Stimulated activated CD8-positive, alpha-beta memory T cell treated with anti-CD3 and anti-CD28 coated beads, Interleukin-7, amount 100 ng/mL, for 1 hour (primary cell): Measurements from ENCODE around the gene PCDH15.

ENCODE experiments used
- DNase-seq, 2 donors: peaks; one replicate each; pipeline ENCODE4 v3.0.0-alpha.2; 2020; ENCODE audit warnings: low read depth in 2 of 2

The PCDH15 gene

DNA sequence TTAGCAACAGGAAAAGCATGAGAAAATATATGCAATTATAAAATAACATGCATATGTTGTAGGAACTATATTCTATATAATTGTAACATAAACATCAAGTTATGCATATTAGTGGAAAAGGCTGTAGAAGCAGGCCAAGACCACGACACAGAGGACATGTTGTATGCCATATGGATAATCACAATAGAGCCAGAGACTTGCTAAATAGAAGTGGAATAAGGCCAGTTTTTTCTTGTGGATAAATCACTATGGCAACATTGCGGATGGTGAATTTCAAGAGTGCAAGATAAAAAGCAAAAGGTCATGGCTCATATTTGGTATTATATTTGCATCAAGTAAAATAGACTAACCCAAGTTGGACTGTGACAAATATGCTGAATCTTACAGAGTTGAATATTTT, 93.0 kb downstream of the PCDH15 start:
- DNase-seq: no peak

DNA sequence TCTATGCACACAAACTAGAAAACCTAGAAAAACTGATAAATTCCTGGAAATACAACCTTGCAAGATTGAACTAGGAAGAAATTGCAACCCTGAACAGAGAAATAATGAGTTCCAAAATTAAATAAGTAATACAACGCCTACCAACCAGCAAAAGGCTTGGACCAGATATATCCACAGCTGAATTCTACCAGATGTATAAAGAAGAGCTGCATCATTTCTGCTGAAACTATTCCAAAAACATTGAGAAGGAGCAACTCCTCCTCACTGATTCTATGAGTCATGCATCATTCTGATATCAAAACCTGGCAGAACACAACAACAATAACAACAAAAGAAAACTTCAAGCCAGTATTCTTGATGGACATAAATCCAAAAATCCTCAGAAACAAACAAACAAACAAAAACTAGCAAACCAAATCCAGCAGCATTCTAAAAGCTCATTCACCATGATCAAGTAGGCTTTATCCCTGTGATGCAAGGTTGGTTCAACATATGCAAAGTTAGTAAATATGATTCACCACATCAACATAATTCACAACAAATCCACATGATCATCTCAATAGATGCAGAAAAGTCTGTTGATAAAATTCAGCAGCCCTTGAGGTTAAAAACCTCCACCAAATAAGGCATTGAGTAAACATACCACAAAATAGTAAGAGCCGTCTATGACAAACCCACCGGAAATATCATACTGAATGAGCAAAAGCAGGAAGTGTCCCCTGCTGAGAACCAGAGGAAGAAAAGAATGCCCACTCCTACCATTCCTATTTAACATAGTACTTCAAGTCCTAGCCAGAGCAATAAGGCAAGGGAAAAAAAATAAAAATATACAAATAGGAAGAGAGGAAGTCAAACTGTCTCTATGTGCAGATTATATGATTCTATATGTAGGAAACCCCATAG, 98.2 kb downstream of the PCDH15 start:
- DNase-seq: no peak

DNA sequence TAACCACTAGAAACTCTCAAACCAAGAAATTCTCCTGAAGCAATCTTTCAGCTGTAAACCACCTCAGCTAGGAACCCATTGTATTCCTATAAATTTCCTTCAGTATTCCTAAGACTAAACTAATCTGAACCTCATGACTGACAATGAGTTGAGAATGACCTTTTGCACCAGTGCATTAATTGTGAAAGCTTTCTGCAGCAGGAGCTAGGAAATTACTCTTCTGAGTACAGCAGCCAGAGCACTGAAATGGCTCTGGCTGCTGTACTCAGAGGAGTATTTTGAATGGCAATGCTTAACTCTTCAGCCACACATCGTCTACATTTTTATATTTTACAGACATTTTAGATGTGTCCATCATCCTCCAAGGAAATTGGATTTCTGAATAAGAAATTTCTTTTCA, 109.7 kb downstream of the PCDH15 start:
- no peak for DNase-seq

DNA sequence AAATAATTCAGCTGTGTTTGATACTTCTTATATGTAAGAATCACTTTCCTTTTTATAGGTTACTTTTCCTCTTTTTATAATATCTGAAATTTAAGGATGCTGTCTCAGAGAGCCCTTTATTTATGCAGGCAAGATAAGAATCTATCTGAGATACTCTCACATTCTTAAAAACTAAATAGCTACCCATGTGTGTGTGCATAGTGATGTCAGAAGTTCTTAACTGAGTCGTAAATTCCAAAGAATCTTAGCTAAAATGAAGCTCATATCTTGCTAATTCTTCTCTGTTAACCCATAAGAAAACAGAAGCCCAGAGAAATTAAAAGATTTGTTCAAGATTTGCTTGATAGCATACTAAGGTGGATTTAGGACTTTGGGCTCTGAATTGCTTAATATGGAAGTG, 118.5 kb downstream of the PCDH15 start:
- no peak for DNase-seq

DNA sequence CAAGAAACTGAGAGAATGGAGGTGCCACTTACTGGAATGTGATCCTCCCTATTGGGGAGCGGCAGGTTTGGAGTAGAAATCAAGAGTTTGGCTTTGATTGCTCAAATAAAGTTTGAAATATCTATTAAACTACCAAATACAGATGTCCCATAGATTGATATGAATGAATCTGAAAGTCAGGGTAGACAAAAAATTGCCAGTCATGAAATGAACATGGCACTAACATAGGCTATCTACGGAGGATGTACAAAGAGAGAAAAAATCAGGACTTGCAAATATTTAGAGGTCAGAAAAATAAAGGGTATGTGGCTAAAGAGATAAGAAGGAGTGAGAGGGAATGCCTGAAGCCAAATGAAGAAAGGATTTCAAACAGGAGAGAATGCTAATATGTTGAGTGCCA, 119.9 kb downstream of the PCDH15 start:
- DNase-seq: no peak

DNA sequence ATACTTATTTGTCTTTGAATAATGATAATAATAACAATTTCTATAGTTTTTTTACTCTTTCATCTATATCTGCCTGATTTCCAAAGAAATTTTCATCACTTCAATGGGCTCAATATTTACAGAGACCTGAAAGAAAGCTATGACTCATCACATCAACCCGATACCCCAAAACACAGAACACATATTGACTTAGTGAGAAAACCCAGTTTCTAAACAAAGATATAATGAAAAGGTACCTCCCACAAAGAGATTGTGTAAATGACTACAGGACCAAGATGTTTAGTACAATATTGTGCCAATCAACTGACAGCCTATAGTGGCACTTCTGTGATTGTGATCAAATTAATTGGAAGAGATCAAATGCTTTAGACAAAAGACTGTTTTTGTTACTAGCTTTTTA, 133.9 kb downstream of the PCDH15 start:
- DNase-seq: no peak

DNA sequence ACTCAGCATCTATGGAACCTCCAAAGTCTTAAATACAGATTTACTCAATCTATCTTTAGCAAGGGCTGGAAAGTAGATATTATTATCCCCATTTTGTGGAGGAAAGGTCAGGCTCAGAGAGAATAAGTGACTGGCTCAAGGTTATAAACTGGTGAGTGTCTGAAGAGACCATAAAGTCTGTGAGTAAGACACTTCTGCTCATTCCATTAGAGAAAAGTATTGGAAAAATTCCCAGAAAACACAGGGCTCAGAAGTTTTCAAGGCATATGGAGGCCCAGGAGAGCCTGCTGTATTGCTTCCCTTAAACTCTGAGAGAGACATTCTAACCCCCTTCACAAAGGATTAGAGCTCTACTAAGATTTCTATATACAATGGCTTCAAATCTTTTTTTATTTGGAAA, 134.8 kb downstream of the PCDH15 start:
- no peak for DNase-seq

DNA sequence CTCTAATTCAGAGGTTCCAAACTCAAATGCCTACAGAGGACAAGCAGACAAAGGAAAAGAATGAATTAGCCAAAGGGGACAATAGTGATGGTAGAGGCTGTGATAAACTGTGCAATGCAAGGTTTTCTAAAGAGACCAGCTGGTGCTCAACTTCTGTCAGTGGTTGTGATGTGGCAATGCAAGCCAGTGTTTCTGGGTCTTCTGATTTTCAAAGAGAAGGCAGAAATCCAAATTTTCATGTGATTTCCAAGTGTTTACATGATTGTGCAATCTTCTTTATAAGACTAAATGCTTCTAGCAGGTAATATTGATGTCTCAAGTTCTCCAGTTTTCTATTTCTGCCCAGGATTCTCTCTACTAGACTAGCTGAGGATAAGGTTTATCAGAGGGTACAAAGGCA, 135.9 kb downstream of the PCDH15 start:
- DNase-seq: no peak

DNA sequence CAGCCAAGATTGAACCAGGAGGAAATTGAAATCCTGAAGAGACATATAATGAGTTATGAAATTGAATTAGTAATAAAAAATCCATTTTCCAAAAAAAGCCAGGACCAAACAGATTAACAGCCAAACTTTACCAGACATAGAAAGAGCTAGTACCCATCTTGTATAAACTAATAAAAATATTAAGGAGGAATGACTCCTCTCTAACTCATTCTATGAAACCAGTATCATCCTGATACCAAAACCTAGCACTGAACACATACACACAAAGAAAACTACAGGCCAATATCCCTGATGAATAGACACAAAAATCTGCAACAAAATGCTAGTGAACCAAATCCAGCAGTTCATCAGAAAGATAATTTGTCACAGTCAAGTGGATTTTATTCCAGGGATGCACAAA, 140.6 kb downstream of the PCDH15 start:
- no peak for DNase-seq

DNA sequence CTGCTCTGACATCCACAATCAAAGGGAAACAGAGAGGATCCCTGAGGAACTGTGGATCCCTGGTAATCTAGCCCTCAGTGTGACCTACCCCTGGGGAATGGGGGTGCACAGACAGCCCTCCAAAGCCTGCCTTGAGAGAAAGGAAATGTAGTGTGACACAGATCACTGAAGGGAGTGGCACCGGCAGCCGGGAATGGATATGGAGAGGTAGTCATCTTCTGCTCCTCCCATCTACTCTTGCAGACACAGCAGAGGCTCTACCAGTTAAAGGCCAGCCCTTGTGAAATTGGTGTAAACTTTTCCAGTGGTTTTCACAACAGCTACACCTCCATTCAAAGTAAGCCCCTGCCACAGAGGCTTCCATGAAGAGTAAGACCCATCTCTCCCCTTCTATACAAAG, 144.4 kb downstream of the PCDH15 start:
- no peak for DNase-seq

DNA sequence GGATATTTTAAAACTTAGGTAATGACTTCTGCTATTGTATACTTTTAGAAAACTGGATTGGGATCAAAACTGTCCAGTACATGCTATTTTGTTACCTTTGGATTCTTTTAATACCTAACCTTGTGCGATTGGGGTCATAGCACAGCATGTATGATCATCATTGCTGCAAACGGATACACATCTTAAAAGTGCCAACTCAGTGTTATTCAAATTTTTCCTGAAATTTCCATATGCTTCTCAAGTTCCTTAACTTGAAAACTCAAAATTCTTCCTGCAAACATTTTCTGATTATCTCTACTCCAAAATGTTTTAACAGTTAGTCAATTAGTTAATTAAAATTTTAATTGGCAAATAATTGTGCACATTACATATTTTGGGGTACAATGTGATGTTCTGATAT, 147.5 kb downstream of the PCDH15 start:
- no peak for DNase-seq

DNA sequence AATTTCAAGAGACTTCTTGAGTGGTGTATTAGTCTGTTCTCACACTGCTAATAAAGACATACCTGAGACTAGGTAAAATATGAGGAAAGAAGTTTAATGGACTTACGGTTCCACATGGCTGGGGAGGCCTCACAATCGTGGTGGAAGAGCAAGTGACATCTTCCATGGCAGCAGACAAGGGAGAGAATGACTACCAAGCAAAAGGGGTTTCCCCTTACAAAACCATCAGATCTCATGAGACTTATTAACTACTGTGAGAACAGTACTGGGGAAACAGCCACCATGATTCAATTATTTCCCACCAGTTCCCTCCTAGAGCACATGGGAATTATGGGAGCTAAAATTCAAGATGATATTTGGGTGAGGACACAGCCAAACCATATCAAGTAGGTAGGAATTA, 150.5 kb downstream of the PCDH15 start:
- no peak for DNase-seq

DNA sequence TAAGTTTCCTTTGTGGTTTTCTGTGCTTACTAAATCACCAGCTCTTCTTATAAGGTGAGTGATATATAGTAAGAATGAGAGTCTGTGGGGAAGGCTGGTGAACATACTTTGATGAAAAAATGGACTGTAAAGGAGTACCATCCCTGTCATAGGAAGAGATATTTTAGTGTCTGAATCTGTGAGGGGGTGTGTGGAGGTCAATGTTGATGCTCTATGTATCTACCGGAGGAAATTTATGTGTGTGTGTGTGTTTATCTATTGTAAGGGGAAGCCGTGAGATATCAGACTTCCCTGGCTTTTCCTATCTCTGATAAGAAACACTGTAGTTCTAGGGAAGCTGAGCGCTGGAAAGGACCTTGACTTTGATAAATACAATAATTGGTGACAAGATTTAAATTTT, 179.0 kb downstream of the PCDH15 start:
- no peak for DNase-seq

DNA sequence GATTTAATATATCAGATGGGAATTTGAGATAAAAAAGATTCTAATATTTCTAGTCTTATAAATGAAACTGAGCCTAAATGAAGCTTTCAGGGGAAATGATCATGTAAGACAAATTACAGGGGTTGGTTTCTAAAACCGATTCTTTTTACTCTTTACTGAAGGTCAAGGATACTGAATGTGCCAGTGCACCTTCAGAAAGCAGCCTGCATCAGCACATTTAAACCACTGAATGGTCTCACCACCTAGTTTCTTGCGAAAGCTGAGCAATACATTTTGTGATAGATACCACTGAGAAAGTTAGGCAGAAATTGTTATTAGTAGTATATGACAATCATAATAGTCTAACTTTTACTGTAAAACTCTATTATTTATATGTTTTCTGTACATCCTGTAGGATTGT, 180.7 kb downstream of the PCDH15 start:
- no peak for DNase-seq

DNA sequence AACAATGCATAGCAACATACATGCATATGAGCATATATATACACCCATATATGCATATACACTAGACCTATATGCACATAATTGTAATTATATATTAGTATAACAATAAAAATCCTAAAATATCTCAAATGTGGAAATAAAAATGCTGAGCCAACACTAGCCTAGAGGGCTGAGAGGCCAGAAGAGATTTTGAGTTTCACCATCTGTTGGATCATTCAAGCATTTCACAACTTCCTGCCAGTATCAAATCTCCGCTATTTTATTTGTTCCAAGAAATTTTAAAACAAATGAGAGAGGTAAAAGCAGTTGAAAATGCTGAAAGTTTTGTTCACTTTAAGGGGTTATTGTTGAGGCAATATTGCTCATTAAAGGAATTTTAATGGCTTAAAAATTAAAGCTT, 187.0 kb downstream of the PCDH15 start:
- no peak for DNase-seq

DNA sequence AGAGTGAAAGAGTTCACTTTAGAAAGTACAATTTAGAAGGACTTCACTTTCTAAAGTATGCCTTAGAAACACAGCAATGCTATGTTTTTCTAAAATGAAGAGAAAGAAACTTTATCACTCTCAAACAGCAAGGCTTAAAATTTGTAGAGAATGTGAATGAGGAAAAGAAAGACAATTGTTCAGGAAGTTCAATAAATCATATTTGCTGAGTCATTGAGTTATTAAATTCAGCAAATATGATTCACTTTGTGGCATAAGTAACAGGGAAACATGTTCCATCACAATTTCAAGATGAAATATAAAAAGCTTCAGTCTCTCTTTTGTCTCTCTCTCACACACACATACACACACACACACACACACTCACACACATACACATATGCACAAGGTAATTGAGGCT, 187.9 kb downstream of the PCDH15 start:
- no peak for DNase-seq

DNA sequence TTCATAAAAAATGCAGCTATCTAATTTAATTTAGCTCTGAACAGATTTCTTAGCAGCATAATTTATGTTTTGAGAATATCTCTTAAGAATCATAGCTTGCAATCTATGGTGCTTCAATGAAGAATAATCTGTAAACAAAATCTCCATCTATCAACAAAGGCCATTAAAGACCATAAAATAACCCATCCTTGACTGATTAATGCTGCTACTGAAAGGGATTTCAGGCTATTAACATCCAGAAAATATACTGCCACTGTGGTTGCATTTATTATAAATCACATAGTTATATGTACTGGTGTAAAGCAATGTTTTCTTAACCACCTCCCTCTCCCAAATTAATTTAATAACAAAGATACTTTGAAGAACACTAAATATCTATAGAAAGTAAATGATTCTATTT, 191.6 kb downstream of the PCDH15 start:
- DNase-seq: no peak

DNA sequence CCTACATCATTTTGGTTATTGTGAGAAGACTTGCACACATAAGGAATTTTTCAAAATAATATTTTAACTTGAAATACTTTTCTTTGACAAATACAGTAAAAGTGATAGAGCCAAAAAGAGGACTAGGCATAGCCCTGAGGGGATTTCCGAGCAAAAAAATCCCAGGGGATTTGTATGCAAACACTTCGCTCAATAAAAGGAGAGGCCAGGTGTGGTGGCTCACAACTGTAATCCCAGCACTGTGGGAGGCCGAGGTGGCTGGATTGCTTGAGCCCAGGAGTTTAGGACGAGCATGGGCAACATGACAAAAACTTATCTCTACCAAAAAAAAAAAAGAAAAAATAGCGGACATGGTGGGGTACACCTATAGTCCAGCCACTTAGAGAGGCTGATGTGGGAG, 193.0 kb downstream of the PCDH15 start:
- DNase-seq: no peak

DNA sequence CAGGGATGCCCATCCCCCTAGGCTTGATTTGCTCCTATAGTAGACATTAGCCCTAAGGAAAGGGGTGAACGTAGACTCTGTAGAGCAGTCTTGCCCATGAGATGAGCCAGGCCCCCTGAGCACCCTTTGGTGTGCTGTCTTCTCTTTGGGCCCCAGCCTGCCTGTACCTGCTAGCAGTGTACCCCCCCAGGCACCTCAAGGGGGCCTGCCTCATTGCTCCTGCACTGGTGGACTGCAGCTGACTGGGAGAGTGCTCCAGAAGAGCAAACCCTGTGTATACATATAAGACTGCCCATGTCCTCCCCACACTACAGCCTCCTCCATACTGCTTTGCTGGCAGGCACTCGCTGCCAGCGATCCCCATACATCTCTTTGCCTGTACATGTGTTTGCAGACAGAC, 206.7 kb downstream of the PCDH15 start:
- DNase-seq: no peak

DNA sequence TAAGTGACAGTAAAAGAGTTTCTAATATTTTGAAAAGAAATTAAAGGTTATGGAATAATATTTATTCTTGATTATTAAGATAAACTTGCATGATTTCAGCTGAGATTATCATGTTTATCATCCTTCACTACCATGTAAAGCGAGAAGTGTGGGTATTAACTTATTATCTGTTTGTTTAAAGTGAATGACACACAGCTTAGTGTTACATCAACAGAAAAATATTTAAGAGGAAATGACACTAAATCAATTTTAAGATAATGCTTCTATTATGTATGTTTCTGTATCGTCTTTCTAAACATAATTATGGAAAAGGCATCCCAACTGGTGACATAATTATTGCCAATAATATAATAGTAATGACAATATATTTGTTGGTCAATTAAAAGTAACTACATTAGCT, 213.1 kb downstream of the PCDH15 start:
- no peak for DNase-seq

DNA sequence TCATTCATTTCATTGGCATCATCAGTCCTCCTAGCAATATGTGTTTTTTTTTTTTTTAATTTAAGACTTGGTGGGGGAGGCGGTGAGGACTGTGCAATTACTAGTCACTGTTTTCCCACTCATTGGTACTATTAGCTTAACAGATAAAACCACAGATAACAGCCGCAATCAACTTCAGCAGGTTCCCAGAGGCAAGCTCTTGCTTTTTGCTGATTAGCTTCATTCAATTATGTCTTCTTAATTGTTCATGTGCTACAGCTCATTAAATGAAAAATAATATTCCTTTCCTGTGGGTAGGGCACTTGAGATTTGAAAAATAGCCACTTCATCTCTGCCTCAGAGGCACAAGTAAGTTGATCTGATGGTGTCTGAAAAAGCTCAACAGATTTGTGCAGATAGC, 215.5 kb downstream of the PCDH15 start:
- no peak for DNase-seq

DNA sequence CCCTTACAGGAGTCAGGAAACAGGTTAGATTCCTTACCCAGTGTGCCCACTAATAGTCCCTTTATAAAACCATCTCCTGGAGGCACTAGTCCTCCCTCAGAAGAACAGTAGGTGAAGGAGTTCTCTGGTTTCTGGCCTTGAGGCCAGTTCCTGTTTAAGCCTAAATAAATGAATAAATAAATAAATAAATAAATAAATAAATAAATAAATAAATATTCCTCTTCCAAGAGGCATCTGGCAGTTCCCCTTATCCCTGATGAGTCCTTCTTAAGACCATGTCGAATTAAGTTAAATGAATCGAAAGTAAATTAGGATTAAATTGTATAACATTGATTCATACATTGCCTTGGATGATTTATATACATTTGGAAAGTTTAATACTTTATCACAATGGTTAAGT, 223.3 kb downstream of the PCDH15 start:
- DNase-seq: no peak

DNA sequence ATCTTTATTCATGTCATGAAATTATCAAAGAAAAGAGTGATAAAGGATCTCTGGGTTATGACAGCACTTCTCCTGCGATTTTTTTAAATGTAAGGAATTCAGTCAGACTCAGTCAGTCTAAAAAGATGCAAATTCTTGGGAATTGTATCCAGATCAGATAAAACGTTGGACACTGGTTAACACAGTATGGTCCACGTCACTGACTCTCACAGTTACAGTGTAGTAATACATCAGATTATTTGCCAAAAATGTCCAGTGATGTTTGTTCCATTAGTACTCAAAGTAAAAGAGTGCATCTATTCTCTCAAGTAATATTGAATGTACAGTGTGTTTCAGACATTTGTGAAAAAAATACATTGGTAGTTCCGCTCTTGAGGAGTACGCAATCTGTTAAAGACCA, 224.5 kb downstream of the PCDH15 start:
- no peak for DNase-seq

DNA sequence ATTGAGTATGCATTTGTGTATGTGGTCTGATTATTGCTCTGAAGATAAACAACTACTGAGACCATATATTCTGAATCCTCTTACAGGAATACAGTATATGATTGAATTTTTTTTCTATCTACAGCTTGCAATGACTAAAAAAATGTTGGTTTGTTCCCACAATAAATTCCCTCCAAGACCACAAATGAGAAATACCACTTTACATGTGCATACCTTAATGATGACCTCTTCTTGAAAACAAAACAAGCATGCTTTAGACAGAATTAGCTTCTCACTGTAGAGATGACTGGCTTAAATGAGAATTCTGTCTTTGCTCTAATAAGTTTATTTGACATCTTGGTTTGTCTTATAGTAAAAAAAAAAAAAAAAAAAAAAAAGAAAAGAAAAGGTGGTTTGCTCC, 241.5 kb downstream of the PCDH15 start:
- no peak for DNase-seq
